ENCODE measurements around the gene AGRN. TPM values are rescaled to one million over a fixed set of nuclear protein-coding genes. Genes with fewer than 3 reads are reported as not detected.
"Not testable (repeated sequence)": the region's sequence is repeated elsewhere in the genome, so short reads cannot be mapped to it uniquely, and the experiment has no call there.

The AGRN gene
- total RNA-seq, 1 donor from 2014 or later, result 335 TPM

GRCh38 chr1:1093610-1093943 is 73.7 kb downstream of the AGRN start:
- no peak overlapping the region for H3K27ac Mint-ChIP-seq
- no peak for DNase-seq (ENCODE audit: low spot score, unreplicated experiment)
- H3K4me3 Mint-ChIP-seq (ENCODE audit: low read depth), result no peak overlapping the region
- peaks cover 4% of the 10 kb centered on the region for H3K36me3 Mint-ChIP-seq (ENCODE audit: insufficient read depth)
- H3K9me3 Mint-ChIP-seq (ENCODE audit: low read depth), result no peaks in the 10 kb centered on the region
- TF ChIP-seq, protein P1, sequence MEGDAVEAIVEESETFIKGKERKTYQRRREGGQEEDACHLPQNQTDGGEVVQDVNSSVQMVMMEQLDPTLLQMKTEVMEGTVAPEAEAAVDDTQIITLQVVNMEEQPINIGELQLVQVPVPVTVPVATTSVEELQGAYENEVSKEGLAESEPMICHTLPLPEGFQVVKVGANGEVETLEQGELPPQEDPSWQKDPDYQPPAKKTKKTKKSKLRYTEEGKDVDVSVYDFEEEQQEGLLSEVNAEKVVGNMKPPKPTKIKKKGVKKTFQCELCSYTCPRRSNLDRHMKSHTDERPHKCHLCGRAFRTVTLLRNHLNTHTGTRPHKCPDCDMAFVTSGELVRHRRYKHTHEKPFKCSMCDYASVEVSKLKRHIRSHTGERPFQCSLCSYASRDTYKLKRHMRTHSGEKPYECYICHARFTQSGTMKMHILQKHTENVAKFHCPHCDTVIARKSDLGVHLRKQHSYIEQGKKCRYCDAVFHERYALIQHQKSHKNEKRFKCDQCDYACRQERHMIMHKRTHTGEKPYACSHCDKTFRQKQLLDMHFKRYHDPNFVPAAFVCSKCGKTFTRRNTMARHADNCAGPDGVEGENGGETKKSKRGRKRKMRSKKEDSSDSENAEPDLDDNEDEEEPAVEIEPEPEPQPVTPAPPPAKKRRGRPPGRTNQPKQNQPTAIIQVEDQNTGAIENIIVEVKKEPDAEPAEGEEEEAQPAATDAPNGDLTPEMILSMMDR (IDR thresholded peaks at IDR 0.05; ENCODE audit: unreplicated experiment), result no peak
- no peaks in the 10 kb centered on the region for H3K27me3 Mint-ChIP-seq
- H3K4me1 Mint-ChIP-seq (ENCODE audit: low read depth), result no peaks in the 10 kb centered on the region

DNA sequence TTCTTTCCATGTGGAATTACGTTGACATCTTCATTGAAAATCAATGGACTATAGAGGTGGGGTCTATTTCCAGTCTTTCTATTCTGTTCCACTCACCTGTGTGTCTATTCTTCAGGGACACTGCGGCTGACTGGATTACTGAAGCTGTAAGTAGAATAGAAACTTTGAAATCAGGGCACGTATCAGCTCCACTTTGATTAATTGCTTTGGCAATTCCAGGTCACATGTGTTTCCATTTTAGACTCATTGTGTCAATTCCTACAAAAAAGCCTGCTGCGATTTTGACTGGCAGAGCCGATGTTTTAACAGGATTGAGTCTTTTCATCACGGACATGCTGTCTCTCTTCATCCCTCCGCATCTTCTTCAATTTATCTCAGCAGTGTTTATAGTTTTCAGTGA is 75.1 kb downstream of the AGRN start:
- no peaks in the 10 kb centered on the region for H3K4me1 Mint-ChIP-seq (ENCODE audit: low read depth)
- no peak overlapping the region for H3K27ac Mint-ChIP-seq
- TF ChIP-seq, protein P1 (IDR thresholded peaks at IDR 0.05; ENCODE audit: unreplicated experiment), result no peak
- H3K4me3 Mint-ChIP-seq (ENCODE audit: low read depth), result no peak overlapping the region
- no peak for DNase-seq (ENCODE audit: low spot score, unreplicated experiment)
- peaks cover 11% of the 10 kb centered on the region for H3K9me3 Mint-ChIP-seq (ENCODE audit: low read depth)
- peaks cover 11% of the 10 kb centered on the region for H3K36me3 Mint-ChIP-seq (ENCODE audit: insufficient read depth)
- H3K27me3 Mint-ChIP-seq, result no peaks in the 10 kb centered on the region

GRCh38 chr1:1096136-1096535 is 76.2 kb downstream of the AGRN start:
- peaks cover 15% of the 10 kb centered on the region for H3K36me3 Mint-ChIP-seq (ENCODE audit: insufficient read depth)
- H3K9me3 Mint-ChIP-seq (ENCODE audit: low read depth), result peaks cover 17% of the 10 kb centered on the region
- H3K27me3 Mint-ChIP-seq; DNase-seq (ENCODE audit: low spot score, unreplicated experiment); H3K4me3 Mint-ChIP-seq (ENCODE audit: low read depth); H3K4me1 Mint-ChIP-seq (ENCODE audit: low read depth); H3K27ac Mint-ChIP-seq: not testable (repeated sequence)

GRCh38 chr1:1098681-1099421 is 78.9 kb downstream of the AGRN start:
- Mint-ChIP-seq H3K27ac (no peak overlapping the region), H3K27me3 (no peaks in the 10 kb centered on the region), H3K9me3 (ENCODE audit: low read depth) (peaks cover 17% of the 10 kb centered on the region), H3K4me3 (ENCODE audit: low read depth) (no peak overlapping the region), H3K4me1 (ENCODE audit: low read depth) (no peaks in the 10 kb centered on the region), H3K36me3 (ENCODE audit: insufficient read depth) (peaks cover 14% of the 10 kb centered on the region)
- TF ChIP-seq, protein P1 (IDR thresholded peaks at IDR 0.05; ENCODE audit: unreplicated experiment), result no peak
- DNase-seq (ENCODE audit: low spot score, unreplicated experiment), result no peak

DNA sequence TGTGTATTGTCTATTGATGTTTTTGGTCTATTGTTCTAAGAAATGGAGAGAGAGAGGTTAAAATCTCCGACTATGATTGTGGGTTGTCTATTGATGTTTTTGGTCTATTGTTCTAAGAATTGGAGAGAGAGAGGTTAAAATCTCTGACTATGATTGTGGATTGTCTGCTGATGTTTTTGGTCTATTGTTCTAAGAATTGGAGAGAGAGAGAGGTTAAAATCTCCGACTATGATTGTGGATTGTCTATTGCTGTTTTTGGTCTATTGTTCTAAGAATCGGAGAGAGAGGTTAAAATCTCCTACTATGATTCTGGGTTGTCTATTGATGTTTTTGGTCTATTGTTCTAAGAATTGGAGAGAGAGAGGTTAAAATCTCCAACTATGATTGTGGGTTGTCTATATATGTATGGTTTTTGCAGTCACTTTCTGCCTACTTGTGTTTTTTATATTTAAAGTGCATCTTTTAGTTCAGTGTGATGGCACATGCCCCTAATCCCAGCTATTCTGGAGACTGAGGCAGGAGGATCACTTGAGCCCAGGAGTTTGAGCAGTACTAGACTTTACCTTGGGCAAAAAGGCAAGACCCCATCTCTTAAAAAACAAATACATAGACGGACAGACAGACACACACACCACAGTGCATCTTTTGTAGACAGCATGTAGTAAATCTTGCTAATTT is 79.7 kb downstream of the AGRN start:
- DNase-seq (ENCODE audit: low spot score, unreplicated experiment), result no peak
- H3K27ac Mint-ChIP-seq, result no peak overlapping the region
- peaks cover 17% of the 10 kb centered on the region for H3K9me3 Mint-ChIP-seq (ENCODE audit: low read depth)
- H3K4me1 Mint-ChIP-seq (ENCODE audit: low read depth), result no peaks in the 10 kb centered on the region
- H3K27me3 Mint-ChIP-seq, result no peaks in the 10 kb centered on the region
- H3K36me3 Mint-ChIP-seq (ENCODE audit: insufficient read depth), result peaks cover 14% of the 10 kb centered on the region
- TF ChIP-seq, protein P1 (IDR thresholded peaks at IDR 0.05; ENCODE audit: unreplicated experiment), result no peak
- no peak overlapping the region for H3K4me3 Mint-ChIP-seq (ENCODE audit: low read depth)

DNA sequence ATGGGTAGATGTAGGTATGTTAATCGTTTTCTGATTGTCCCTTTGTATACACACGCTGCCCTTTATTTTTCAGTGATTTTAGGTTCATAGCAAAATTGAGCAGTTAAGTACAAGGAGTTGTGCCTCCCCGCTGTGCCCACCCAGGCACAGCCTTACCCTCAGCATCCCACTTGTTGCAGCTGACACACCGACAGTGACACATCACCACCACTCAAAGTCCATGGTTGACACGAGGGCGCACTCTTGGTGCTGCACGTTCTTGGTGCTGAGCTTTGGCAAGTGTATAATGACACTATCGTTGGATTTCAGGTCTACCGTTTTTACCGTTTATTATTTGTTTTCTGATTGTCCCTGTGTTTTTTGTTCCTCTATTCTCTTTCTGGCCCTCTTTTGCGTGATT is 80.4 kb downstream of the AGRN start:
- H3K36me3 Mint-ChIP-seq (ENCODE audit: insufficient read depth), result peaks cover 16% of the 10 kb centered on the region
- no peak overlapping the region for H3K27ac Mint-ChIP-seq
- no peak overlapping the region for H3K4me3 Mint-ChIP-seq (ENCODE audit: low read depth)
- H3K4me1 Mint-ChIP-seq (ENCODE audit: low read depth), result no peaks in the 10 kb centered on the region
- no peaks in the 10 kb centered on the region for H3K27me3 Mint-ChIP-seq
- DNase-seq (ENCODE audit: low spot score, unreplicated experiment), result no peak
- H3K9me3 Mint-ChIP-seq (ENCODE audit: low read depth), result peaks cover 17% of the 10 kb centered on the region
- TF ChIP-seq, protein P1 (IDR thresholded peaks at IDR 0.05; ENCODE audit: unreplicated experiment), result no peak
